DND-41 (cell line): Measurements from ENCODE around the gene FAM83E.
"Not testable (repeated sequence)": the region's sequence is repeated elsewhere in the genome, so short reads cannot be mapped to it uniquely, and the experiment has no call there.

Experiments used
- ATAC-seq: fragments of 200-7000 bp; cut with Tn5 transposase; 3 replicates; pipeline ENCODE4 v1.9.1; 2021; ENCODE audit warnings: low read depth; ENCODE audit not compliant: insufficient read depth
- DNase-seq: peaks from one replicate; pipeline ENCODE4 v3.0.0-alpha.2; 2020
- H2AFZ ChIP-seq: 2 replicates; pipeline ENCODE4 v1.6.0; 2012; ENCODE audit warnings: low read depth, low read length
- H3K27ac ChIP-seq: 2 replicates; pipeline ENCODE4 v1.5.1; 2012; ENCODE audit warnings: low read length, inconsistent platforms
- H3K27me3 ChIP-seq: fragments of 200-600 bp; sonication (generic); 2 replicates; pipeline ENCODE4 v1.6.0; 2012; ENCODE audit warnings: low read length, mild to moderate bottlenecking, inconsistent platforms; ENCODE audit not compliant: insufficient read depth, poor library complexity
- H3K36me3 ChIP-seq: 2 replicates; pipeline ENCODE4 v1.5.1; 2012; ENCODE audit warnings: low read length, inconsistent platforms; ENCODE audit not compliant: insufficient read depth
- H3K4me1 ChIP-seq: 2 replicates; pipeline ENCODE4 v1.5.1; 2012; ENCODE audit warnings: mild to moderate bottlenecking, low read length; ENCODE audit not compliant: insufficient read depth
- H3K4me2 ChIP-seq: 2 replicates; pipeline ENCODE4 v1.6.0; 2012; ENCODE audit warnings: mild to moderate bottlenecking, moderate library complexity, low read length, inconsistent platforms; ENCODE audit not compliant: insufficient read depth
- H3K4me3 ChIP-seq, 2 experiments: fragments of 200-600 bp in 1 of 2; shearing (Covaris generic) in 1 of 2; 2 replicates each; pipeline ENCODE4 v1.5.1; 2012 to 2016; ENCODE audit warnings: inconsistent platforms in 2 of 2, low read length in 2 of 2, mild to moderate bottlenecking in 2 of 2, low read depth in 1 of 2, moderate library complexity in 1 of 2
- H3K79me2 ChIP-seq: 2 replicates; pipeline ENCODE4 v1.6.0; 2012; ENCODE audit warnings: low read length, inconsistent platforms; ENCODE audit not compliant: insufficient read depth
- H3K9ac ChIP-seq: 2 replicates; pipeline ENCODE4 v1.6.0; 2012; ENCODE audit warnings: low read depth, mild to moderate bottlenecking, inconsistent platforms, low read length, moderate library complexity
- H3K9me3 ChIP-seq: 2 replicates; pipeline ENCODE4 v1.5.1; 2012; ENCODE audit warnings: low read length, moderate library complexity, mild to moderate bottlenecking, inconsistent platforms; ENCODE audit not compliant: insufficient read depth, severe bottlenecking
- H4K20me1 ChIP-seq: 2 replicates; pipeline ENCODE4 v1.6.0; 2012; ENCODE audit warnings: low read length; ENCODE audit not compliant: insufficient read depth
- CTCF ChIP-seq: IDR thresholded peaks from 2 replicates; pipeline ENCODE4 v1.5.1; 2012; ENCODE audit warnings: borderline replicate concordance, low read length, moderate library complexity, mild to moderate bottlenecking; ENCODE audit not compliant: poor library complexity, severe bottlenecking; ENCODE audit errors: extremely low read depth
- EZH2 ChIP-seq: IDR thresholded peaks from 3 replicates; pipeline ENCODE4 v1.6.1; 2012; ENCODE audit warnings: borderline replicate concordance, low read depth, mild to moderate bottlenecking, moderate library complexity, low read length, inconsistent platforms; ENCODE audit not compliant: severe bottlenecking

The FAM83E gene

GRCh38 chr19:48578891-48579290 lies 36.0 kb downstream of the FAM83E start:
- Histone ChIP-seq H3K4me1 (peaks cover under 1% of the 10 kb centered on the region; the same call in 1 of the 2 replicates), H3K27me3 (no peaks in the 10 kb centered on the region), H3K27ac (no peak overlapping the region), H2AFZ (no peak overlapping the region), H3K4me3 (no peak overlapping the region), H3K36me3 (no peaks in the 10 kb centered on the region), H3K4me2 (no peak overlapping the region), H4K20me1 (no peaks in the 10 kb centered on the region), H3K79me2 (no peaks in the 10 kb centered on the region), H3K9ac (no peak overlapping the region), H3K9me3 (no peaks in the 10 kb centered on the region)
- TF ChIP-seq EZH2, result no peak
- no peak for TF ChIP-seq CTCF
- DNase-seq (no peak), ATAC-seq (no peak)

GRCh38 chr19:48577908-48578307 lies 37.0 kb downstream of the FAM83E start:
- not testable (repeated sequence) for H2AFZ ChIP-seq

GRCh38 chr19:48575931-48576622 lies 38.8 kb downstream of the FAM83E start:
- Histone ChIP-seq H3K4me3 (no peak overlapping the region), H2AFZ (no peak overlapping the region), H3K79me2 (no peaks in the 10 kb centered on the region), H3K27me3 (peaks cover 2% of the 10 kb centered on the region), H3K36me3 (no peaks in the 10 kb centered on the region), H3K9ac (no peak overlapping the region), H3K4me1 (no peaks in the 10 kb centered on the region), H4K20me1 (no peaks in the 10 kb centered on the region), H3K4me2 (no peak overlapping the region), H3K27ac (no peak overlapping the region), H3K9me3 (no peaks in the 10 kb centered on the region)
- TF ChIP-seq EZH2 (no peak), CTCF (no peak)
- no peak for ATAC-seq
- DNase-seq, result no peak

More at GRCh38 chr19:48577908-48578307, 37.0 kb downstream of the FAM83E start:
- not testable (repeated sequence) for H3K4me2 ChIP-seq, H3K4me1 ChIP-seq, H3K36me3 ChIP-seq, H3K79me2 ChIP-seq, H3K27ac ChIP-seq, H3K9me3 ChIP-seq, H3K4me3 ChIP-seq, ATAC-seq, H4K20me1 ChIP-seq, H3K9ac ChIP-seq, DNase-seq, H3K27me3 ChIP-seq

GRCh38 chr19:48573163-48573505 lies 41.7 kb downstream of the FAM83E start:
- H3K9me3 ChIP-seq, result no peaks in the 10 kb centered on the region
- no peaks in the 10 kb centered on the region for H3K36me3 ChIP-seq
- no peak overlapping the region for H2AFZ ChIP-seq
- H3K4me2 ChIP-seq, result no peak overlapping the region
- DNase-seq, result no peak
- no peaks in the 10 kb centered on the region for H3K4me1 ChIP-seq
- TF ChIP-seq EZH2 (no peak), CTCF (no peak)
- no peaks in the 10 kb centered on the region for H4K20me1 ChIP-seq
- no peak overlapping the region for H3K27ac ChIP-seq
- H3K9ac ChIP-seq, result no peak overlapping the region
- ATAC-seq, result no peak
- peaks cover 2% of the 10 kb centered on the region for H3K27me3 ChIP-seq
- H3K4me3 ChIP-seq, result no peak overlapping the region
- H3K79me2 ChIP-seq, result no peaks in the 10 kb centered on the region
